Measurements from ENCODE around the gene DNAL1.

Gene DNAL1

GRCh38 chr14:73744874-73745529 is 100.2 kb downstream of the DNAL1 start:
- DNase-seq, result no peak

GRCh38 chr14:73745571-73746519 is 101.1 kb downstream of the DNAL1 start:
- no peak for DNase-seq

GRCh38 chr14:73746520-73747378 is 102.0 kb downstream of the DNAL1 start:
- DNase-seq, result peak; percentile 19

- DNase-seq, result no peak
Measured at GRCh38 chr14:73747379-73748211, 102.8 kb downstream of the DNAL1 start.

- no peak for DNase-seq
Measured at GRCh38 chr14:73748858-73749357, 104.1 kb downstream of the DNAL1 start.

- no peak for DNase-seq
Measured at GRCh38 chr14:73749706-73750530, 105.1 kb downstream of the DNAL1 start.

GRCh38 chr14:73750531-73750901 is 105.7 kb downstream of the DNAL1 start:
- peak; percentile 18 for DNase-seq

GRCh38 chr14:73751157-73751691 is 106.4 kb downstream of the DNAL1 start:
- no peak for DNase-seq

- peak; percentile 56 for DNase-seq
Measured at GRCh38 chr14:73752297-73752992, 107.7 kb downstream of the DNAL1 start.

Measured in NCI-H1694 (cell line).